ENCODE results near the gene TRPV3.

Gene TRPV3

DNA sequence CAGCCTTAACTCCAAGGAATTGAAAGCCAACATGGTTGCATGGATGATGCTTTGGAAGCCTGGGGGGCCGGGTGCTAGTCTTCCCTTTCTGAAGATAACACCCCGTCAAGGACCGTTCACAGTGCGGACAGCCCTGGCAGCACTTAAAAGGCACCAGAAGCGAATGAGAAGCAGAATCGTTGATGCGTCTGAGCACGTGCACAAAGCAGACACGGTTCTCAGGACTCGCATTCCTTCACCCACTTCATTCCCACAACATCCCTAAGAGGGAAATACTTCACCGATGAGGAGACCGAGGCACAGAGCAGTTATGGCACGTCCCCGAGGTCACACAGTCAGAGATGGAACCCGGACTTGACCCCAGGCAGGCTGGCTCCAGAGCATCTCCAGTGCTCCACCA is 37.4 kb upstream of the TRPV3 start:
- no peak overlapping the region for H3K4me3 ChIP-seq
- H3K9me3 ChIP-seq (ENCODE audit: low read depth, low read length), result no peaks in the 10 kb centered on the region
- H3K9ac ChIP-seq (ENCODE audit: insufficient read length), result no peak overlapping the region
- no peaks in the 10 kb centered on the region for H3K36me3 ChIP-seq (ENCODE audit: insufficient read depth, low read length)
- no peak overlapping the region for H3K27ac ChIP-seq
- TF ChIP-seq FOXP2 (optimal IDR thresholded peaks at IDR 0.05; ENCODE audit: control extremely low read depth, extremely low read length, insufficient read depth) (no peak), EZH2 (IDR thresholded peaks at IDR 0.05) (no peak), POLR2AphosphoS5 (IDR thresholded peaks at IDR 0.05; ENCODE audit: borderline replicate concordance, low read depth, low read length) (no peak)
- no peak for DNase-seq (ENCODE audit: low read depth, low spot score)

DNA sequence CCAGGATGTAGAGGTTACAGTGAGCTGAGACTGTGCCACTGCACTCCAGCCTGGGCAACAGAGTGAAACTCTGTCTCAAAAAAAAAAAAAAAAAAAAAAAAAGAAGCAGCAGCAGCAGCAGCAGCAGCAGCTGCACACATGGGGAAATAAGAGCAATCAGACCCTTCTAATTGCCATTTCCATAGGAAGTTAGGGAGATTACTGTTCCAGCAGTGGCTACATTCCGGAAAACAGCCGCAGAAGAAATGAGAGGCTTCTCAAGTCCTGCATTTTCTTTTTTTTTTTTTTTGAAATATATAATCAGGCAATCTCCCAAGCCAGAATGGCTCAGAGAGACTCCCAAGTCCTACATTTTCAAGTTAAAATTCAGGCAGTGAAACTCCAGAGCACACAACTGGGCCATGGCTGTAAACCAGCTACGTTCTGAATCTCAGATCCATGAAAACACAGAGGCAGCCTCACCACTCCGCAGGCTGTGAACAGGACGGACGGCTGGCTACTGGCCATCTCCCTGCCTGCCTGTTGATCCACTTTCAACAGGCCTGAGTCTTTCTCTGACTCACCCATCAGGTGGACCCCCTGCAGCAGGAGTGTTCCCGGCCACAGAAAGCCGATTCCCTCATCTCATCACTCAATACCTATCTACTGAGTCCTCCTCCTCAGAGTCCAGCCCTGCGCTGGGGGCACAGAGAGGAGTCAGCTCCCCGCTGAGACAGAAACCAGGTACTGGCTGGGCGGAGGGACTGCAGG is 36.6 kb upstream of the TRPV3 start:
- no peak for TF ChIP-seq EZH2 (IDR thresholded peaks at IDR 0.05)
- TF ChIP-seq FOXP2 (optimal IDR thresholded peaks at IDR 0.05; ENCODE audit: control extremely low read depth, extremely low read length, insufficient read depth), result no peak
- TF ChIP-seq POLR2AphosphoS5 (IDR thresholded peaks at IDR 0.05; ENCODE audit: borderline replicate concordance, low read depth, low read length), result no peak
- no peaks in the 10 kb centered on the region for H3K9me3 ChIP-seq (ENCODE audit: low read depth, low read length)

DNA sequence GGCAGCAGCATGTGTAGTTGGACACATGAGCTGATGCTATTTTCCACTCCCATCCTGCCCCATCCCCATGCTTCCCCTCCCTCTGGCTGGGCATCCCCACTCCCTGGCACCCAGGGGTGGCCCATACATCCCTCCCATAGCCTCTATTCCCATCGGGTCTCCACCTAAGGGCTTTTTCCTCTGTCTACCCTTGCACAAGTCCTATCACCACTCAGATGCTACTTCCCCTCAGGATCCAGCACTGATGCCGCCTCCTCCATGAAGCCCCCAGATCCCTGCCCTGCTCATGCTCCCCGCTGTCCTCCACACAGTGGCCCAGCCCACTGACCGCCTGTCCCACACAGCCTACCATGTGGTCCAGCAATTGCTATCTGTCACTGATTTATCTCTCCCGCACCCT is 35.8 kb upstream of the TRPV3 start:
- no peak overlapping the region for H3K9ac ChIP-seq (ENCODE audit: insufficient read length)
- no peak for TF ChIP-seq FOXP2 (optimal IDR thresholded peaks at IDR 0.05; ENCODE audit: control extremely low read depth, extremely low read length, insufficient read depth)
- no peak overlapping the region for H3K27ac ChIP-seq
- H3K36me3 ChIP-seq (ENCODE audit: insufficient read depth, low read length), result no peaks in the 10 kb centered on the region
- H3K9me3 ChIP-seq (ENCODE audit: low read depth, low read length), result no peaks in the 10 kb centered on the region
- no peak overlapping the region for H3K4me3 ChIP-seq
- DNase-seq (ENCODE audit: low read depth, low spot score), result no peak

More for the DNA sequence above, 36.6 kb upstream of the TRPV3 start:
- Histone ChIP-seq H3K27ac (no peak overlapping the region), H3K36me3 (ENCODE audit: insufficient read depth, low read length) (no peaks in the 10 kb centered on the region), H3K9ac (ENCODE audit: insufficient read length) (no peak overlapping the region), H3K4me3 (no peak overlapping the region)
- DNase-seq (ENCODE audit: low read depth, low spot score), result no peak

DNA sequence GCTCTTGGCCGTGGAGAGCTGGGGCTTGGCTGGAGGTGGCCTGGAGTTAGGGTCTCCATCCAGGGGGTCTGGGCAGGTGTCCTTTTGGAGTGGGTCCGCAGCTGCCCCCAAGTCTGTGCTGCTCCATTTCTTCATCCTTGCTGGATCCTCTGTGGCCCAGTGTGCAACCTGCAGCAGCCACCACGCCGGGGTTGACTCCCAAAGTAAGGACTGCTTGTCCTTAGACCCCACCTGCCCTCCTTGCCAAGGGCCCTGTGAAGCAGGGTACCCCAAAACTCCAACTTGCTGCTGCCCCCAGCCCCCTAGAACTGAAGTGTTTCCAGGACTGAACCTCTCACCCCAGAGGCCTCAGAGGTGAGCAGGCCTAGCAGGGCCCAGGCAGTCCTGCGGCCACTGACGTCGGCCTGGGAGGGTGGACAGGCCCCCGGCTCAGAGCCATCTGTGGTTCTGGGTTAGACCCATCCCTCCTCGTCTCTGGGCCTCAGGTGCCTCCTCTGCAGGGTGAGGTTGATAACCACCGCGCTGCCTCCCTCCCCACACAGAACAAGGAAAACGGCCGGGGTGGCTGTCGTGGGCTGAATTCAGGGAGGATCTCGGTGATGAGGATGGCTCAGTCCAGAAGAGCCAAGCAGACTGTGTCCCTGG is 34.7 kb upstream of the TRPV3 start:
- no peak overlapping the region for H3K9ac ChIP-seq (ENCODE audit: insufficient read length)
- no peak for DNase-seq (ENCODE audit: low read depth, low spot score)

DNA sequence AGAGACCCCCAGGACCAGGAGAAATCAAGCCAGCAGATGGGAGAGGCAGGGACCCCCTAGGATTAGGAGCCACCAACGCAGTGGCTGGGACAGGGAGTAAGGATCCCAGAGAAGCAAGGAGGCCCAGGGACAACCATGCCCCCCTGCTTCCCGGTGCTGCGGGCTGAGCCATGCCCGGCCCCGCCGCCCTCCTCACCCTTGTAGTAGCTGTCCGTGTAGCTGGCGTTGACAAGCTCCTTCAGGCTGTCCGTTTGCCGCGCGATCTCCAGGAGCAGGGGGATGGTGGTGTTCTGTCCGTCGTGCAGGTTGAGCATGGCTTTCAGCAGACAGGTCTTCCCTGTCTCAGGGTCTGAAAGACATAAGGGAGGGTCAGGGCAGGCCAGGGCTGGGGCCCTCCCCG is 33.2 kb upstream of the TRPV3 start:
- Histone ChIP-seq H3K4me3 (no peak overlapping the region), H3K9ac (ENCODE audit: insufficient read length) (no peak overlapping the region), H3K36me3 (ENCODE audit: insufficient read depth, low read length) (no peaks in the 10 kb centered on the region), H3K27ac (no peak overlapping the region), H3K9me3 (ENCODE audit: low read depth, low read length) (no peaks in the 10 kb centered on the region)
- DNase-seq (ENCODE audit: low read depth, low spot score), result no peak
- TF ChIP-seq FOXP2 (optimal IDR thresholded peaks at IDR 0.05; ENCODE audit: control extremely low read depth, extremely low read length, insufficient read depth), result no peak
- no peak for TF ChIP-seq EZH2 (IDR thresholded peaks at IDR 0.05)
- TF ChIP-seq POLR2AphosphoS5 (IDR thresholded peaks at IDR 0.05; ENCODE audit: borderline replicate concordance, low read depth, low read length), result no peak

More for the DNA sequence above, 34.7 kb upstream of the TRPV3 start:
- no peak overlapping the region for H3K27ac ChIP-seq
- no peak for TF ChIP-seq EZH2 (IDR thresholded peaks at IDR 0.05)
- no peak for TF ChIP-seq FOXP2 (optimal IDR thresholded peaks at IDR 0.05; ENCODE audit: control extremely low read depth, extremely low read length, insufficient read depth)
- TF ChIP-seq POLR2AphosphoS5 (IDR thresholded peaks at IDR 0.05; ENCODE audit: borderline replicate concordance, low read depth, low read length), result no peak
- no peak overlapping the region for H3K4me3 ChIP-seq
- no peaks in the 10 kb centered on the region for H3K36me3 ChIP-seq (ENCODE audit: insufficient read depth, low read length)
- no peaks in the 10 kb centered on the region for H3K9me3 ChIP-seq (ENCODE audit: low read depth, low read length)

DNA sequence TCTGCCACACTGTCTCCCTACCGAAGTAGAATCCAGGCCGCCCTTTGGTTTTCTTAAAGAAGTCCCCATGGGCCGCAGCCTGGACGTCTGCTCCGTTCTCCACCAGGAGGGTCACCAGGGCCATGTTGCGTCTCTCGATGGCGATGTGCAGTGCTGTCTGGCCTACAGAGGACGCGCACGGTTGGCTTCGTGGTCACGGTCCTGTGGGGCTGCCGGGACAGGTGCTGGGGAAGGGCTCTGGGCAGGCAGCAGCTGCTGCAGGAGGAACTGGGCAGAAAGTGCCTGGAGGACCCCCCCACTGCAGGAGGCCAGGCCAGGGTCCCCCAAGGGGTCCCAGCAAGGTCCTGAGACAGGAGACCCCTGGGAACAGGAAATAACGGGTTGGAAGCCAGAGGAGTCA is 32.6 kb upstream of the TRPV3 start:
- no peak overlapping the region for H3K4me3 ChIP-seq

DNA sequence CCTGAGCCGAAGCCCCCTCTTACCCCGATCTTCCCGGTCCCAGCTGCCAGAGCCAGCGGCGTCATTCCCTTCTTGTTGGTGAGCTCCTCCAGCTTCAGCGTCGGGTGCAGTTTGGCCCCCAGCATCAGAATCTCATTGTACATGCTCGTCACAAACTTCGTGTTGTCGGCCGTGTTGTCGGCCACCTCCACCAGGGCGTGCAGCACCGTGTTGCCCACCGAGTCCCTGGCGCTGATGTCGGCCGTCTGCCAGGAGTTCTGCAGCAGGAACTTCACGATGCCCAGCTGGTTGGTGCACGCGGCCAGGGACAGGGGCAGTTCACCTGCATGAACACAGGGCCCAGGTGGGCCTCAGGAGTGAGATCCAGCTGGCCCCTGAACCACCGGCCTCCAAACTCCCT is 32.2 kb upstream of the TRPV3 start:
- Histone ChIP-seq H3K27ac (no peak overlapping the region), H3K9ac (ENCODE audit: insufficient read length) (no peak overlapping the region), H3K9me3 (ENCODE audit: low read depth, low read length) (no peaks in the 10 kb centered on the region), H3K4me3 (no peak overlapping the region), H3K36me3 (ENCODE audit: insufficient read depth, low read length) (no peaks in the 10 kb centered on the region)
- no peak for DNase-seq (ENCODE audit: low read depth, low spot score)
- TF ChIP-seq FOXP2 (optimal IDR thresholded peaks at IDR 0.05; ENCODE audit: control extremely low read depth, extremely low read length, insufficient read depth), result no peak
- no peak for TF ChIP-seq EZH2 (IDR thresholded peaks at IDR 0.05)
- no peak for TF ChIP-seq POLR2AphosphoS5 (IDR thresholded peaks at IDR 0.05; ENCODE audit: borderline replicate concordance, low read depth, low read length)

More for the DNA sequence above, 32.6 kb upstream of the TRPV3 start:
- Histone ChIP-seq H3K36me3 (ENCODE audit: insufficient read depth, low read length) (no peaks in the 10 kb centered on the region), H3K9me3 (ENCODE audit: low read depth, low read length) (no peaks in the 10 kb centered on the region), H3K9ac (ENCODE audit: insufficient read length) (no peak overlapping the region), H3K27ac (no peak overlapping the region)
- TF ChIP-seq EZH2 (IDR thresholded peaks at IDR 0.05) (no peak), FOXP2 (optimal IDR thresholded peaks at IDR 0.05; ENCODE audit: control extremely low read depth, extremely low read length, insufficient read depth) (no peak), POLR2AphosphoS5 (IDR thresholded peaks at IDR 0.05; ENCODE audit: borderline replicate concordance, low read depth, low read length) (no peak)
- no peak for DNase-seq (ENCODE audit: low read depth, low spot score)

DNA sequence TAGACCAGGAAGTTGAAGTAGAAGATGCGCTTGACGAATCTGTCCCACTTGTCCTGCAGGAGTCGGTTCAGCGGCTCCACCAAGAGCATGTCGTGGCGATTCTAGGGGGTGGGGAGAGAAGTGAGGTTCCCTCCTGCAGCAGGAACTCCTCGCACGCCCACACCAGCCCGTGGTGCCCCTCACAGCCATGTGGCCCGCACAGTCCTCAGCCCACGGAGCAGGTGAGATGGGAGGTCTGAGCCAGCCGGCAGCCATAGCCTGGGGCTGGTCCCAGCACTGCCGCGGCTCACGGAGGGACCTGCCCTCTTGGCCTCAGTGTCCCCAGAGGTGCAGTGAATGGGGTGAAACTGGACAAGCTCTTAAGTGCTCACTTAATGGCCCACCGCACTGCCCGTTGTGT is 28.2 kb upstream of the TRPV3 start:
- Histone ChIP-seq H3K36me3 (ENCODE audit: insufficient read depth, low read length) (no peaks in the 10 kb centered on the region), H3K9ac (ENCODE audit: insufficient read length) (no peak overlapping the region), H3K4me3 (no peak overlapping the region), H3K27ac (no peak overlapping the region), H3K9me3 (ENCODE audit: low read depth, low read length) (no peaks in the 10 kb centered on the region)
- TF ChIP-seq FOXP2 (optimal IDR thresholded peaks at IDR 0.05; ENCODE audit: control extremely low read depth, extremely low read length, insufficient read depth), result no peak
- no peak for TF ChIP-seq POLR2AphosphoS5 (IDR thresholded peaks at IDR 0.05; ENCODE audit: borderline replicate concordance, low read depth, low read length)
- TF ChIP-seq EZH2 (IDR thresholded peaks at IDR 0.05), result no peak
- no peak for DNase-seq (ENCODE audit: low read depth, low spot score)

All from SK-N-MC (cell line).